Middle frontal gyrus (tissue), 1 donor: Measurements from ENCODE around the gene KIF15.

Source experiments
- DNase-seq: peaks from one replicate; pipeline ENCODE4 v3.0.0-alpha.2; 2015; ENCODE audit warnings: low spot score; ENCODE audit errors: extremely low spot score

Gene KIF15, protein sequence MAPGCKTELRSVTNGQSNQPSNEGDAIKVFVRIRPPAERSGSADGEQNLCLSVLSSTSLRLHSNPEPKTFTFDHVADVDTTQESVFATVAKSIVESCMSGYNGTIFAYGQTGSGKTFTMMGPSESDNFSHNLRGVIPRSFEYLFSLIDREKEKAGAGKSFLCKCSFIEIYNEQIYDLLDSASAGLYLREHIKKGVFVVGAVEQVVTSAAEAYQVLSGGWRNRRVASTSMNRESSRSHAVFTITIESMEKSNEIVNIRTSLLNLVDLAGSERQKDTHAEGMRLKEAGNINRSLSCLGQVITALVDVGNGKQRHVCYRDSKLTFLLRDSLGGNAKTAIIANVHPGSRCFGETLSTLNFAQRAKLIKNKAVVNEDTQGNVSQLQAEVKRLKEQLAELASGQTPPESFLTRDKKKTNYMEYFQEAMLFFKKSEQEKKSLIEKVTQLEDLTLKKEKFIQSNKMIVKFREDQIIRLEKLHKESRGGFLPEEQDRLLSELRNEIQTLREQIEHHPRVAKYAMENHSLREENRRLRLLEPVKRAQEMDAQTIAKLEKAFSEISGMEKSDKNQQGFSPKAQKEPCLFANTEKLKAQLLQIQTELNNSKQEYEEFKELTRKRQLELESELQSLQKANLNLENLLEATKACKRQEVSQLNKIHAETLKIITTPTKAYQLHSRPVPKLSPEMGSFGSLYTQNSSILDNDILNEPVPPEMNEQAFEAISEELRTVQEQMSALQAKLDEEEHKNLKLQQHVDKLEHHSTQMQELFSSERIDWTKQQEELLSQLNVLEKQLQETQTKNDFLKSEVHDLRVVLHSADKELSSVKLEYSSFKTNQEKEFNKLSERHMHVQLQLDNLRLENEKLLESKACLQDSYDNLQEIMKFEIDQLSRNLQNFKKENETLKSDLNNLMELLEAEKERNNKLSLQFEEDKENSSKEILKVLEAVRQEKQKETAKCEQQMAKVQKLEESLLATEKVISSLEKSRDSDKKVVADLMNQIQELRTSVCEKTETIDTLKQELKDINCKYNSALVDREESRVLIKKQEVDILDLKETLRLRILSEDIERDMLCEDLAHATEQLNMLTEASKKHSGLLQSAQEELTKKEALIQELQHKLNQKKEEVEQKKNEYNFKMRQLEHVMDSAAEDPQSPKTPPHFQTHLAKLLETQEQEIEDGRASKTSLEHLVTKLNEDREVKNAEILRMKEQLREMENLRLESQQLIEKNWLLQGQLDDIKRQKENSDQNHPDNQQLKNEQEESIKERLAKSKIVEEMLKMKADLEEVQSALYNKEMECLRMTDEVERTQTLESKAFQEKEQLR (N-terminal part only)

DNA sequence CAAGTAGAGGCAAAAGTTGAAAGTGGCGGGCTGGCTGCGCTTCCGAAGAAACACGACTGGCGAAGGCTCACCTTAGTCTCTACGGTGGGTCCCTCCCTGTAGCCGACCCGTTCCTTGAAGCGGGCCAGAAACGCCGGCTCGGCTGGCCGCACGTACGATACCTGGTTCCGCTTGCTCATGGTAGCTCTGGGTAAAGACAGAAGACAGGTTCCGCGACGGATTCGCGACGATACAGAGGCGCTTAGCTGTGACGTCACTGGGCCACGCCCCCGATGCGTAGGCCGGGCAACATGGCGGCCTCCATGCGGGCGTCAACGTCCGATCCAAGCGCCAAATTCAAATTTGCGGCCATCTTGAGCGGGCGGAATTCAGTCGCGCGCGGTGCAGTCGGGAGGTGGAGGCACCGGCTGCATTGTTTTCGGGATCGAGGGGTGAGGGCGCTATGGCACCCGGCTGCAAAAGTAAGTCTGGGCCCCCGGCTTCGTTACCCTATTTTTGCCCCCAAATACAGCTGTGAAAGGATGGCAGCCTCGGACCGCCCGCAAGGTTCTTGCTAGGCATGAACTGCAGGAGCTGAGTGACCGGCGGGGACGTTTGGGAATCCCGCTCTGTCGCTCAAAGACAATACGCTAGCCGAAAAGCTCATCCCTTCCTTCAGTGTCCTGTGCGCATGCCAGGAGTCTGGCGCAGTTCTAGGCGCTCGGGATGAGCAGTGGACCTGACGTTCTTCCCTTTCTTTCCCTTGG is at the start of gene KIF15, which contains the start of gene KIAA1143:
TSS of gene KIF15 (plus strand) at position 371 of the 746 bp plus-strand sequence. CDS start at position 443, 72 bp downstream.
TSS of gene KIAA1143 (minus strand) at position 196 of the 746 bp plus-strand sequence. CDS start at position 179, 17 bp downstream.
- peak; percentile 94 for DNase-seq

DNA sequence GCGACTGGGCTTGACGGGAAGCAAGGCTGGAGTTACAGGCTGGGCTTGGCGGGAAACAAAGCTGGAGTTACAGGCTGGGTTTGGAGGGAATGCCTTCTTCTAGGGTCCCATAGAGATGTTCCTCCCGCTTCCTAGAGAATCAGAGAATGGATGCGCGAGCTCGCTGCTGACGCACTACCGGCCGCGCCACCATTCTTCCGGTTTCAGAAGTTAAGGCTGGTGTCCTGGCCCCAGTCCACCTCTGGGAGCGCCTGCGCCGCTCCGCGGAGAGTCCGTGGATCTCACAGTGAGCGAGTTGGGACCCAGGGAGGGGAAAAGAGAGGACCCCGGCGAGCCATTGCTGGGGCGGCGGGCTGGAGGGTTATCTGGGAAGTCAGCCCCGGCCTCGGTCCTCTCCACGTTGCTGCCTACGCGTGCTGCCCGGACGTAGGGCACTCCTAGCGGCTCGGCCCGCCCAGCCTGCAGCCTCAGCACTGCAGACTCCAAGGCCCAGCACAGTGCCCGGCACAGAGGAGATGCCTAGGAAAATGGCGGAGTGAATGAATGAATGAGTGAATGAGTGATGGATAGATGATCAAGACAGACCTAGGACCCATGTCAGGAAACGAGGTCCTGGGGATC is 49.0 kb upstream of the KIF15 start, which contains the start of gene ZNF502:
TSS of gene ZNF502 (plus strand) at position 206 of the 621 bp plus-strand sequence. CDS start 7,602 bp downstream, outside the sequence.
- peak; percentile 73 for DNase-seq

DNA sequence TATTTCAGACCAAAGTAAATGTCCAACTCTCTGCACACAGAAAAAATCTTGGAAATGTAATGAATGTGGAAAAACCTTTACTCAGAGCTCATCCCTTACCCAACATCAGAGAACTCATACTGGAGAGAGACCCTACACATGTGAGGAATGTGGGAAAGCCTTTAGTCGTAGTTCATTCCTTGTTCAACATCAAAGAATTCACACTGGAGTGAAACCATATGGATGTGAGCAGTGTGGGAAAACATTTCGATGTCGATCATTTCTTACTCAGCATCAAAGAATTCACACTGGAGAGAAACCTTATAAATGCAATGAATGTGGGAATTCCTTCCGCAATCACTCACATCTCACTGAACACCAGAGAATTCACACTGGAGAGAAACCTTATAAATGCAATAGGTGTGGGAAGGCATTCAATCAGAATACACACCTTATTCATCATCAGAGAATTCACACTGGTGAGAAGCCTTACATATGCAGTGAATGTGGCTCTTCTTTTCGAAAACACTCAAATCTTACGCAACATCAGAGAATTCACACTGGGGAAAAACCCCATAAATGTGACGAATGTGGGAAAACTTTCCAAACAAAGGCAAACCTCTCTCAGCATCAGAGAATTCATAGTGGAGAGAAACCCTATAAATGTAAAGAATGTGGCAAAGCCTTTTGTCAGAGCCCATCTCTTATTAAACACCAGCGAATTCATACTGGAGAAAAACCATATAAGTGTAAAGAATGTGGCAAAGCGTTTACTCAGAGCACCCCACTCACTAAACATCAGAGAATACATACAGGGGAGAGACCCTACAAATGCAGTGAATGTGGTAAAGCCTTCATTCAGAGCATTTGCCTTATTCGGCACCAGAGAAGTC is 40.1 kb upstream of the KIF15 start:
- DNase-seq = no peak

DNA sequence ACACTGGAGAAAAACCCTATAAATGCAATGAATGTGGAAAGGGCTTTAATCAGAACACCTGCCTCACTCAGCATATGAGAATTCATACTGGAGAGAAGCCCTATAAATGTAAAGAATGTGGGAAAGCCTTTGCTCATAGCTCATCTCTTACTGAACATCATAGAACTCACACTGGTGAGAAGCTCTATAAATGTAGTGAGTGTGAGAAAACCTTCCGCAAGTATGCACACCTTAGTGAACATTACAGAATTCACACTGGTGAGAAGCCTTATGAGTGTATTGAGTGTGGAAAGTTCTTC is 39.5 kb upstream of the KIF15 start:
- no peak for DNase-seq

DNA sequence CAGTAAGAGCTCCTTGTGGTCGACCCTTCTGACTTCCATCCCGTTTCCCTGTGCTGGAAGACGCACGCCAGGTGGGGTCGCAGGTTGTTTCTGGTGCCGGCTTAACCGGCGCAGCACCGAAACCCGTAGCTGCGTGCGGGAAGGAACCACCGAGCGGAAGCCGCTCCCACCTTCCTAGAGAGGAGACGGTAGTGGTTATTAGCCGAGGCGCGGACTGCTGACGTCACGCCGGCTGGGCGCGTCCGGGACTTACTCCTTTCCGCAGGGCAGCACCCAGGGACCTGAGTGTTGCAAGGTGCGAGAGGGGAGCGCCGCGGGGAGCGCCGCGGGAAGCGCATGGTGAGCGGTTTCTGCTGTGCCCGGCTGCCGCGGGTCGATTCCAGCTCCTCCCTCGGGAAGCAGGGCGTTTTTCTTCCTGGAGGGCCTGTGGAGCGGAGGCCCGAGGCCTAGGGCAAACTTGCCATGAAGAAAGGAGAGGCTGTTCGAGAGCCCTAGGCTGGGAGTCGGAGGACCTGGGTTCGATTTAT is 32.1 kb upstream of the KIF15 start, which contains the start of gene ZNF501:
TSS of gene ZNF501 (plus strand) at position 252 of the 527 bp plus-strand sequence. CDS start 4,787 bp downstream, outside the sequence.
- DNase-seq = peak; percentile 74

DNA sequence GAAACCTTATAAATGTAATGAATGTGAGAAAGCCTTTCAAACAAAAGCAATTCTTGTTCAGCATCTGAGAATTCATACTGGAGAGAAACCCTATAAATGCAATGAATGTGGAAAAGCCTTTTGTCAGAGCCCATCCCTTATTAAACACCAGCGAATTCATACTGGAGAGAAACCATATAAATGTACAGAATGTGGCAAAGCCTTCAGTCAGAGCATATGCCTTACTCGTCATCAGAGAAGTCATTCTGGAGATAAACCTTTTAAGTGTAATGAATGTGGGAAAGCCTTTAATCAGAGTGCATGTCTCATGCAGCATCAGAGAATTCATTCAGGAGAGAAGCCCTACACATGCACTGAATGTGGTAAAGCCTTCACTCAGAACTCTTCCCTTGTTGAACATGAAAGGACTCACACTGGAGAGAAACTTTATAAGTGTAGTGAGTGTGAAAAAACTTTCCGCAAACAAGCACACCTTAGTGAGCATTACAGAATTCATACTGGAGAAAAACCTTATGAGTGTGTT is 26.9 kb upstream of the KIF15 start:
- DNase-seq = no peak

DNA sequence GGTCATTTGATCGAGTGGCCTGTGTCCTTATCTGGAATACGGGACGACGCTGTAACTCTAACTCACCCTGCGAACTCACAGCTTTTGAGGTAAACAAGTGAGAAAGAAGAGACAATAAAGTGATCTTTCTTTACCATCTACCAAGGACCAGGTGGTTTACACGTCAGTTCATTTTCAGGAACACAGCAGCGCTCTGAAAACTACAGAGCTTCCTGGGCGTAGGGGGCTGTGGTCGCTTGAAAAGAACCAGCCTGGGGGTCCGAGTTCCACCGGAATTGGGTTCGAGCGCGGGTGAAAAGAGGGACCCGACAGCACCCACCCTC is 532 bp upstream of the KIF15 start:
- no peak for DNase-seq

DNA sequence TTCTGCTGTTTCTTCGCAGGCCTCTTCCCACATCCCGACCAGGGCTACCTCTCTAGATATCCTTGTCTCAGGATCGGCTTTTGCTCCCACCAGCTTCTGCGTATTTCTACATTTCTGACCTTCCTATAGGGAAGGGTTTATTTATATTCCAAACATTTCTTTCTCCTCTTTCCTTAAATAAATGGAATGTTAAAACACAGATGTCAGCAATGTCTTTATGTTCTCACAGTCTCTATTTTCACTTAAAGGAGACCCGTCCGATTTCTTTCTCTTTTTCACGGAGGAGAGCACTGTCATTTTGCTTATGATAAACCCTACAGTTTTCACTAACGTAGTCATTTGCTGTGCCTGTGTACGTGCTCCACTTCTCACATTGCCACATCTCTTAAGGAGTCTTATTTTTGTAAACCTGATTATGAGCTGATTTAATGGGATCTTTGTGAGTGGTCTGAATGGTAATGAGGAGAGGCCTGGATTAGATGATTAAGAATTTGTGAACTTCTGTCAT is 630 bp downstream of the KIF15 start:
- DNase-seq = no peak

DNA sequence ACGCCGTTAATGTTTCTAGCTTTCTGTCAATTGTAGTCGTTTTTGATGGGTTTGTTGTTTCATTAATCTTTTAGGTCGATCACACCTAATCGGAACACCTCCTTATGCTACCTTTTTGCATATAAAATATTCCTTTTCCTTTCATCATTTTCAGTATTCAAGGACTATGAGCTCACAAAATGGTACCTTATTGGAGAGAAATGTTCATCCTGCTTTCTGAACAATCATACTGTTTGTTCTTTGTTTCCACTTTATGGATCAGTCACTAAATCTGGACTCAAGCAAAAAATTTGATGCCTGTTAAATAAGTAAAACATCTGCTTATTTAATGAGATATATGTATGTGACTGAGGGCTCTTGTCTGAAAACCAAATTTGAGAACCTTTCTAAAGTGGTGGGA is 1.1 kb downstream of the KIF15 start:
- DNase-seq = no peak

DNA sequence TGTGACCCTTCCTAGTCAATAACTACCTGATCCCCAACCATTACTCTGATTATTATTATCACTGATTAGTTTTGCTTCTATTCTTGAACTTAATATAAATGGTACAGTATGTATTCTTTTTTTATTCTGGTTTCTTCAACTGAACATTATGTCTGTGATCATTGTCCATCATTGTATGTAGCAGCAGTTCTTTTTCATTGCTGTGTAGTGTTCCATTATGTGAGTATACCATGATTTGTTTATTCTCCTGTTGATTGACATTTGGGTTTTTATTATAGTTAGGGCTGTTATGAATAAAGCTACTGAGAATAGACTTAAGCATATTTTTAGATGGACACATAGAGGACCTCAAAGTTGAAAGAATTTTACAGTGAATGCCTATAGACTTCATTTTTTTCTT is 2.7 kb downstream of the KIF15 start:
- DNase-seq = no peak

DNA sequence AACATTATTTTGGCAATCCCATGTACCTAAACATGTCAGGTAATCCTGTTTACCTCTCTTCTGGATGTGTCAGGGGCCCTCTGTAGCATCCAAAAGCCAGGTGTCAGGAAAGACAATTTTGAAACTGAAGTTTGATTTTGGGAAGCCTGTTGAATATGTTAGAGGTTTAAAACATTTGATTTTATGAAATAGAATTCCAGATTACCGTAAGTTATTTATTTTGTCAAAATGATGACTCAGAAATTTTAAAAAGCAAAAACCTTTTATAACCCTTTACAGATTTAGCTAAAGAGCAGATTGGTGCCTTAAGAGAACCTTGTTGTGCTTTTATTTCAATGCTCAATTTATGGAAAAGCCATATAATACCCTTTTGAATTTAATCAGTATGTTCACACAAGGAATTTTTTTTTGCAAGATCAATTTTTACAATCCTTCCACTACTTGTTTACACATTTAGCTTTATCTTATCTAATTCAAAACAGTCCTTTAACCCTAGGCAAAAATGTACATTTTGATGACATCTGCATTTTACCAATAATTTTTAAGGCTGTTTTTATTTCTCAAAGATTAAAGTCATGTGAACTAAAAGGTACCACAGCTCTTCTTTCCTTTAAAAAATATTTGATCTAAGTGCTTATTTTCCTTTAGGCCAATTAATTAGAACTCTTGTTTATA is 10.0 kb downstream of the KIF15 start:
- no peak for DNase-seq

DNA sequence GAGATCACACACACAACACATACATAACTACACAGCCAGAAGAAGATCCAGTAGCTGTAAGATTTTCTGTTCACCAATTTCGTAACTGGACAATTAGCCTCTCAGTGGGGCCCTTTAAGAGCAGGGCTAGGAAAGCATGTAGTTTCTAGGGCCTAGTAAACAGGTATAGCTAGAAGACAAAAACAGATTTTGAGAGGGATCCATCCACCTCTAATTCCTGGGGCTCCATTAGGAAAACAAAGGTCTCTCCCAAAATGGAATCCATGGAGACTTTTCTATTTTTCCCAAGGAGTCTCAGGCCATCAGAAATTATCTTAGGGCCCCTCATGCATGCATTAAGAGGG is 10.5 kb downstream of the KIF15 start:
- no peak for DNase-seq

DNA sequence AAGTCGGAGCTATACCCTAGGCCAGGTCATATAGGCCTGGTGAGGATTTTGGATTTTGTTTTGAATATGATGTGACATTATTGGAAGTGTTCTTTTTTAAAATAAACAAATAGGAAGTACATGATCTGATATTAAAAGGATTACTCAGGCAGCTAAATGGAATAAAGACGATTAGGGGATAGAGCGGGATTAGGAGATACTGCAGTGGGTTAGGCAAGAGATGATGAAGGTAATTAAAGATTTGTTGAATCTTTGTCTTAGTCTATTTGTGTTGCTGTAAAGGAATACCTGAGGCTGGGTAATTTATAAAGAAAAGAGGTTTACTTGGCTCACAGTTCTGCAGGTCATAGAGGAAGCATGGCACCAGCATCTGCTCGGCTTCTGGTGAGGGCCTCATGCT is 21.3 kb downstream of the KIF15 start:
- DNase-seq = no peak

DNA sequence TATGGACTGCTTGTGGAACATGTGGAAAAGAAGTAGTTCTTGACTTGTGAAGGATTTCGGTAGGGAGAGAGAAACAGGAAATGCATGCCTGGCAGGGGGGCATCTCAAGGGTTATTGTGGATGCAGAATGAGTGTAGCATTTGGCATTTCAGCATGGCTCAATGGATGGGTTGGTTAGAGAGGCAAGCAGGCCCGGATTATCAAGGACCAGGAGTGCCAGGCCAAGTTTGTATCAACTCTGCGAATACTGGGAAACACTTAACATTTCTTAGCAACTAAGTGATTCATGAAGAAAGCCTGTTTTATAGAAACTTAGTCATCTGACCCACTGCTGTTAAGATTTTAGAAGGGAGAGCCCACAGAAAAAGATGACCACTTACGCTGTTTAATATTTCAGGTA is 33.6 kb downstream of the KIF15 start:
- DNase-seq = no peak

DNA sequence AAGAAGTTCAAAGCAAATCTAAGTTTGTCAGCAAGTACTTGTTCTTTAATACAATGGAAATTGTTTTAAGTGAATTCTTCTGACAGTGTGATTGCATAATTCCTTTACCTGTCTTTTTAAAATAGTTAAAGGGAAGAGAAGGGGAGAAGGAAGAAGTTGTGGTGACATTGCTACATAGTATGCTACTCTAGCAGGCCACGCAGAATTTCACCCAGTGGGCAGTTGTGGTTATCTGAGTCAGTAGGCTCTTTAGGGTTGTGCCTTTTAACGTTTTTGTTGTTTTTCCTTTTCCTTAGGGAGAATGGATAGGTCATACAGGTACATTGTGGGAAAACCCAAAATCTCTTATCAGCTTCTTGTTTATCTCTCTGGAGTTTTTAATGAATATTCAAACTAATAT is 40.4 kb downstream of the KIF15 start:
- DNase-seq = no peak

DNA sequence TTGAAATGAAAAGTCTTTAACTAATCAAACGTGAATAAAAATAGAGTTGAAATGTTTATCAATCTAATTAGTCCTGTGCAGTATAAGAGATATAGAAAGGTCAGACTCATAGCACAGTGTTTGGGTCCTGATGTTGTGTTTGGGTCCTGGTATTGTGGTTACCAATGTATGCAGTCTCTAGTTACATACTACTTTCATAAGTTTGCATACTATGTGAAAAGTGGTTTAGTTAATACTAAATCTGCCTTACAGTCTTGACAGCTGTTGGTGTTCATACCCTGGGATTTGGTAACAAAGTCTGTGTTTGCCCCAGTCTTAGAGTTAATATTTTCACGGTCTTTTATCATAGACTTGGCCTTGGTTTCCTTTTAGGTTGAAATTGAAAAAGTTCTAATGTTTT is 41.7 kb downstream of the KIF15 start:
- no peak for DNase-seq

DNA sequence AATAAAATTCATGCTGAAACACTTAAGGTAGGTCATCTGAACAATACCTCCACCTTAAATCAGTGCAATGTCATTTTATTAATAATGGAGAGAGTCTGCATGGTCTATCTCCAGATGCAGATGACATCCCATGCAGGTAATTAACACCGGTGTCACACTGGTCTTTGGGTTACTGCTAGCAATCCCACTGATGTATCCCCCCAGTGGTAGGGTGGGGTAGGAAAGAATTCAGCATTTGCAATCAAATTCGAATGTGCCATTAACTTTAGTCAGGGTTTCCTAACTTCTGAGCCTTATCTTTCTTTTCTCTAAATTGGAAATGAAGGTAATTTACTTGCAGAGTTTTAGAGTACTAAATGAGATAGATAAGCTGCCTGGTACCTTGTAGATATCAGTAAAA is 44.4 kb downstream of the KIF15 start:
- no peak for DNase-seq

DNA sequence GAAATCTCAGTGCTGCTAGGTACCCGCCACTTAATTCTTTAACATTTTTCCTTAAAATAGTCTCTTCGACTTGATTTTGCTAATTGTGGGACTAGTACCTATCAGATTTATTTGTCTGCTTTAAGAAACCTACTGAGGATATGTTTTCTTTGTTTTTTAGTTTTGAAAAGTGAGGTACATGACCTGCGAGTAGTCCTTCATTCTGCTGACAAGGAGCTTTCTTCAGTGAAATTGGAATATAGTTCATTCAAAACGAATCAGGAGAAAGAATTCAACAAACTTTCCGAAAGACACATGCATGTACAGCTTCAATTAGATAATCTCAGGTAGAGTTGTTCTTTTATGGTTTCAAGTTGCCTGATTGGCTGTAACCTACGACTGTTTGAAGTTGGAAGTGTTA is 53.2 kb downstream of the KIF15 start:
- DNase-seq = no peak
